Fibroblast of lung (primary cell): ENCODE results near the gene TASOR.

Experiments
- EZH2 ChIP-seq: IDR thresholded peaks from 2 replicates; pipeline ENCODE4 v1.5.1; 2012; ENCODE audit warnings: low read length, control low read depth, mild to moderate bottlenecking; ENCODE audit errors: missing control alignments
- TF ChIP-seq, protein P1 (sequence below), 2 donors: IDR thresholded peaks in 1 of 2; conservative IDR thresholded peaks in 1 of 2; 1 replicate in 1 of 2; 2 replicates in 1 of 2; pipeline ENCODE4 v1.5.1; 2011 to 2012; ENCODE audit warnings: low read length in 2 of 2, control low read depth in 1 of 2, inconsistent platforms in 1 of 2, low read depth in 1 of 2, mild to moderate bottlenecking in 1 of 2

DNA sequence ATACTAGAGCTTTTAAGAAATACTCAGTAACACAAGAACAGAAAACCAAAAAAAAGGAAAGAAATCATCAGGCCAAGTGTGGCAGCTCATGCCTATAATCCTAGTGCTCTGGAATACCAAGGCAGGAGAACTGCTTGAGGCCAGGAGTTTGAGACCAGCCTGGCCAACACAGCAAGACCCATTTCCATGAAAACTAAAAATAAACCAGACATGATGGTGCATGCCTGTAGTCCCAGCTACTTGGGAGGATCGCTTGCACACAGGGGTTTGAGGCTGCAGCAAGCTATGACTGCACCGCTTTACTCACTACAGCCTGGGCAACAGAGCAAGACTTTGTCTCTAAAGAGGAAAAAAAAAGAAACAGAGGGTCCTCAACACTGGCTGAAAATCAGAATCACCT lies 18.2 kb downstream of the TASOR start:
- TF ChIP-seq, protein P1, sequence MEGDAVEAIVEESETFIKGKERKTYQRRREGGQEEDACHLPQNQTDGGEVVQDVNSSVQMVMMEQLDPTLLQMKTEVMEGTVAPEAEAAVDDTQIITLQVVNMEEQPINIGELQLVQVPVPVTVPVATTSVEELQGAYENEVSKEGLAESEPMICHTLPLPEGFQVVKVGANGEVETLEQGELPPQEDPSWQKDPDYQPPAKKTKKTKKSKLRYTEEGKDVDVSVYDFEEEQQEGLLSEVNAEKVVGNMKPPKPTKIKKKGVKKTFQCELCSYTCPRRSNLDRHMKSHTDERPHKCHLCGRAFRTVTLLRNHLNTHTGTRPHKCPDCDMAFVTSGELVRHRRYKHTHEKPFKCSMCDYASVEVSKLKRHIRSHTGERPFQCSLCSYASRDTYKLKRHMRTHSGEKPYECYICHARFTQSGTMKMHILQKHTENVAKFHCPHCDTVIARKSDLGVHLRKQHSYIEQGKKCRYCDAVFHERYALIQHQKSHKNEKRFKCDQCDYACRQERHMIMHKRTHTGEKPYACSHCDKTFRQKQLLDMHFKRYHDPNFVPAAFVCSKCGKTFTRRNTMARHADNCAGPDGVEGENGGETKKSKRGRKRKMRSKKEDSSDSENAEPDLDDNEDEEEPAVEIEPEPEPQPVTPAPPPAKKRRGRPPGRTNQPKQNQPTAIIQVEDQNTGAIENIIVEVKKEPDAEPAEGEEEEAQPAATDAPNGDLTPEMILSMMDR (conservative IDR thresholded peaks at IDR 0.05 in 1 of 2, IDR thresholded peaks at IDR 0.05 in 1 of 2; ENCODE audit: low read depth in 1 of 2, low read length in 2 of 2): no peak
- TF ChIP-seq EZH2: no peak
